DMS 273 (cell line): Measurements from ENCODE around the gene VEGFA.

Experiments
- DNase-seq: peaks from one replicate; lab custom pipeline; 2025; ENCODE audit not compliant: unreplicated experiment; lab: John Stamatoyannopoulos, UW

The VEGFA gene

DNA sequence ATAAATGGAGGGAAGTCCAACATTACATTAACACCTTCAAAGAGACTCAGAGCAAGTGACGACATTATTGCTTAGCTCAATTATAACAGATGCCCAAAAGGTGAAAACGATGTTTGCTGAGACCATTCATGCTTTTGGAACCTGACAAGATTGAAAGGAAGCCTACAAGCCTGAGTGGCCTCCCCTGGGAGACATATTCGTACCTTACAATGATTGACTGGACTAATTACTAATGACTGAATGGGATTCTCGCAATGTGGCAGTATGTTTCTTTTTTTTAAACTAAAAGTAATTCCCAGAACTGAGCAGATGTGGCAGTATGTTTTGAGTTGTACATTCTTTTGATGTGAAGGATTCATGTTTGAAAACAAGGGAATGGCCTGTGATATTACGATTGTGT is 49.9 kb downstream of the VEGFA start:
- no peak for DNase-seq

DNA sequence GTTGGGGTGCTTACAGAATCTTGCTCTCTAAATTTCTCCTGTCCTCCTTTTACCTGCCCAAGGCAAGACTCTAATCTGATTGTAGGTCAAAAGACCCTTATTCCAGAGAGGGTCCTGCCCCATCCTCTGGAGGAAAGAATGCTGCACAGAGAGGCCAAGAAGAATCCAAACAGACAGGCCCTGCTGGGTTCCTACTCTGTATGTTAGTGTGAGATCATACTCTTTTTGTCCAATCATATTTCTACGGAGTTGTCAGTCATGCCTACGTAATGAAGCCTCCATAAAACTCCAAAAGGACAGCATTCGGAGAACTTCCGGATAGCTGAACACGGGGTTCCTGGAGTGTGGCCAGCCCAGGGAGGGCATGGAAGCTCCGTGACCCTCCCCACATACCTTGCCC is 50.5 kb downstream of the VEGFA start:
- DNase-seq: no peak

DNA sequence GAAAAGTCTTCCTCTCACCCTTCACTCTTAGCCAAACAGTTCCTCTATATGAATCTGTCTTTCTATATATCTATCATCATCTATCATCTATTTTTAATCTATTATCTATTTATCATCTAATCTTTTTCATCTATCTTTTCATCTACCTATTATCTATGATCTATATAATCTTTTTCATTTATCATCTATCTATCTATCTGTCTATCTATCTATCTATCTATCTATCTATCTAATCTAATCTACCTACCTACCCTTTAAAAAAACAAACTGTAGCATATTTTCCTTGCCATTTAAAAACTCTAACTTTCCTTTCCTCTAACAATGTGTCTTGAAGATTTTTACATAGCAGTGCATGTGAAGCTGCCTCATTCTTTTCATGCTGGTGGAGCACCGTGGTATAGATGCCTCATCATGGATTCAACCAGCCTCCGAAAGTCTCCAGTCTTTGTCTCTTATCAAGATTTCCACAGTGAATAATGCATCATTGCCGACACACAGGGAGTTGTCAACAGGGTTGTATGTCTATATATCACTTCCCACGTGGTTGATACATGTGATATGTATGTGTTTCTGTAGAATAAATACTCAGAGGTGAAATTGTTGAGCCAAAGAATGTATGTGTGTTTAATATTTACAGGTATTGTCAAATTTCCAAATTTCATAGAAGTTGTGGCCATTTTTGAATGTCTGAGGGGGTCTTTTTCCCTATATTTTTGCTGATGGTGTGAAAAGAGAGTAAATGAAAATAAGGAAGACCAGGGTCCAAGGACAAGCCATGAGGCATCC is 51.3 kb downstream of the VEGFA start:
- DNase-seq: no peak

DNA sequence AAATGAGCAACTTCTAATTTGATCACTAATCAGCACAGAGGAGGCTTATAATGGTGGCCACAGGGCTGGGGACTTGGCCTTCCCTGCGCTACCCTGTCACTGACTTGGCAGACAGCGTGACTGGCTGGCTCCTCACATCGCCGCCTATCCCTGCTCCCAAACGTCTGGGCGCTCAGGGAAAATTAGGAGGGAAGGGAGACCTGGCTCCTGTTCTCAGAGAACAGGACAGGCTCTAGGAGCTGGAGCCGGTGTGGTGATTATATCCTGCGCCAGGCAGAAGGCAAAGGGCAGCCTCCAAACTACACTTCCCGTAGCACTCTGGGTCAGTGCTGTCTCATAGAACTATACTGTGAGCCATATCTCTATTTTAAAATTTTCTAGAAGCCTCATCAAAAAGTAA is 53.4 kb downstream of the VEGFA start:
- DNase-seq: no peak

DNA sequence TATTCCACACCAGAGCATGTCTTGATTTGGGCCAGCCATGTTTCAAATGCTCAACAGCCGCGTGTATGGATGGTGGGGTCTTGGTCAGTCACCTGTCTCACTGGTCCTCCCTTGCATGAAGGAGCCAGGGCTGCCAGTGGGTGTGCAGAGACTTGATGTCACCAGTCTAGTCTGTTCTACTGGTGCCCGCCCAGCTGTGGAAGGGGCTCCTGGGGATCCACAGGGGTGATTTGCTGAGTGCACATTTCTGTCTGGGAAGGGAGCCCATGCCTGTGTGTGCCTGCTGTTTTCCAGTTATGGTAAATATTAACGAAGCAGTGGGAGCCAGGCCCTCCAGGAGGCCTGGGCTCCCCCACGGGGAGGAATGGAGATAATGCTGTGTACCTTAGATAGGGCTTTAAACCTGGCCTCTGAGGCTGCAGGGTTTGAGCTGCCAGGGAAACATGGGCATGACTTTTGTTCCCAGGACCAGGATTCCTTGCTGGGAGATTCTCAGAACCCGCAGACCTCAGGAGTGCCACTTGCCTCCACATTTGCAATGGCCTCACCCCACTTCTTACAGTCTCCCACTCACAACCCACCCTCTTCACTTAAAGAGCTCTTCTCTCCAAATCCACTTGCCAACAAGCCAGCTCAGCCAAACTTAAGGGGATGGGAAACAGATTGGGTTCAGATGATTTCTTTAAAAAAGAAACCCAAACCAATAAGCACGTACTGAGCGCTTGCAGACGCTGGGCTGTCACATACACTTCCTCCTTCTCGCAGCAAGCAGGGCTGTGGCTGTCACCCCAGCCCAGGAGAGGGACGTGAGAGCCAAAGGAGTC is 54.1 kb downstream of the VEGFA start:
- DNase-seq: no peak

DNA sequence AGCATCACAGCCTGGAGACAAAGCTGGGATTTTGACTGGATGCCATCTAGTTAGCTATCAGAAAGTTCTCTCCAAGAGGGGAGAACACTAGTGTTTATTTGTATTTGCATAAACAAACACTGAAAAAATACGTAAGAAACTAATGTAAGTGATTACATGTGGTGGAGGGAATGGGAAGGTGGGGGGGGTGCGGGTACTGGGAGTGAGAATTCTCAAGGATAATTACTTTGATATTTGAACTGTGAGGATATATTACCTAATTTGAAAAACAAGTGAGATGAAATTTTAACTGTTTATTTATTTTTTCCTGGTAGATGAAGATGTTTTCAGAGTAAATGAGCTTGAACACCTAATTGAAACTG is 54.7 kb downstream of the VEGFA start:
- no peak for DNase-seq

DNA sequence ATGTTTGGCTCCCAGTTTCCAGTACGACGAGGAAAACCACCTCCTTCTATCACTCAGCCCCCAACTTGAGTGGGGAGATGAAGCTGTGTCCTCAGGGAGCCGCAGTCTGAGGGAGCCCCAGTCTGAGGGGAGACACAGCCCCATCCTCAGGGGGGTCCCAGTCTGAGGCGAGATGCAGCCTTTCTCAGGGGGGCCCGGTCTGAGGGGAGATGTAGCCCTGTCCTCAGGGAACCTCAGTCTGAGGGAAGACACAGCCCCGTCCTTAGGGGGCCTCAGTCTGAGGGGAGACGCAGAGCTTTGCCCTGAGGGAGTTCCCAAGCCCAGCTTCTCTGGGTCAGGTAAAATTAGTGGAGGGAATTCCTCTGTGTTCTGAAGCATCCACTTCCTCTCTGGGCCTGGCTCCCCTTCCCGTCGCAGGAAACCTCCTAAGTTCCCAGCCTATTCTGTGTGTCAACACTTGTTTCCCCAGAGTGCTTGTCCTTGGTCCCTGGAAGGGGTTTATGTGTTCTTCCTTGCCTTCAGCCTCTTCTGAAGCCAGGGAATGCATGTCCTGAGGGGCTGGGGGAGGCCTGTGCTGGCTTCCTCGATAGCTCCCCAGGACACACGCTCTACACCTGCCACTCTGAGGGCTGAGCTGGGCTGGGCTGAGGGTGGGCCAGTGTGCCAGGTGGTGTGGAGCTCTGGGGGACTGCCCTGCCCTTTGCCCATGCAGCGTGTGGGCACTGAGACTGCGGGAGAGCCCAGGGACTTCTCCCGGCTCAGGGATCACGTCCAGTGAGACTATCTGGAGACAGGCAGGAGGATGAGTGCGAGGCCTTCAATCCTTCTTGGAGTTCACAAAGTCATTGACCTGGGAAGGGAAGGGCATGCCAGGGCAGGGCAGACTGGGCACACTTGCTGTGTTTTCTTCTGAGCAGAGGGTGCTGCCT is 55.4 kb downstream of the VEGFA start:
- no peak for DNase-seq

DNA sequence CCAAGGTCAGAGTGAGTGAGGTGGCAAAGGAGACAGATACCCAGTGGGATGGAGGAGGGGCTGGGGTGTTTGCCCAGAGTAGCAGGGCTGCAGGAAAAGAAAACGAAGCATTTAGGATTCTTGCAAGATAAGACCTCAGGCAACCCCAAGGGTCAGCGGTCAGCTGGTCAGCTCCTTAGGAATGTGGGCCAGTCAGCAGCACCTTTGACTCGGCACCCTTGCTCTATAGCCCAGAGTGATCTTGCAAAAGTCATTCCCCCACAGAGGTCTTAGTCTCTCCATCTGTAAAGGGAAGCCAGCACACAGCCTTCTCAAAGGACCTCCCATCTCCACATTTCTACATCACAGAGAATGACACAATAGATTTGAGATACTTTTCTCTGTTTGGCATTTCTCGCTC is 56.7 kb downstream of the VEGFA start:
- DNase-seq: no peak

DNA sequence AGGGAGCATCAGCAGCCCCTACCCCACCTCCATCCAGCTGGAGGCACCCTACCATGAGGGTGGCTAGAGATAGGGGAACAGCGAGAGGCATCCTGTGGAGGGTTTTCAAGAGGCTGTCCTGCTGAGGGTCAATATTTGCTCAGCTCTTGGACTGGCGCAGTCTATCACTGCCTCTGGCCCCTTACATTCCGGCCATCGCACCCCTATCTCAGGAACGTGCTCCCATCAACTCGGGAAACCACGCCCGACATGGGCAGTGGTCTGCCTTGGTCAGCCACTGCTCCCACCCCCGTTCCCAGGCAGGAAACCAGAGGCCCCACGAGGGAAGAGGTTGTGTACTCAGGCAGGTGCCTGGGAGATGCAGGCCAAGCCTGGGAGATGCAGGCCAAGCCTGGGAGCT is 57.9 kb downstream of the VEGFA start:
- no peak for DNase-seq

DNA sequence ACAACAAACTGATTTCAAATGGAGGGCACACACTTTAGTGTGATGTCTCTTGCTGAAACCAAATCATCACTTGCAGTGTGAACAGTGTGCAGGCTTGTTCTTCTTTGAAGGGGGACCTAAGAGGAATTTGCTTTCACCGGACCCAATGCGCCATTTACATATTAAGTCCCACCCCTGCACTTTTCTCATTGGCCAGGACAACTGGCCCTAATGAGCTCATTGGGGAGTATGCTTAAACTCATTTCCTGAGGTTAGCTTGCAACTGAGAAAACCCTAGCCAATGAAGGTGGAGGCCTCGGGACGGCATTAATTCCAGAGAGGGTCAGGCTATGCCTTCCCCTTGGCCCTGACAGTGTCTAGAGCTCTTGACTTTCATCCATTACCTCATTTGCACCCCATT is 58.7 kb downstream of the VEGFA start:
- DNase-seq: peak; percentile 50

DNA sequence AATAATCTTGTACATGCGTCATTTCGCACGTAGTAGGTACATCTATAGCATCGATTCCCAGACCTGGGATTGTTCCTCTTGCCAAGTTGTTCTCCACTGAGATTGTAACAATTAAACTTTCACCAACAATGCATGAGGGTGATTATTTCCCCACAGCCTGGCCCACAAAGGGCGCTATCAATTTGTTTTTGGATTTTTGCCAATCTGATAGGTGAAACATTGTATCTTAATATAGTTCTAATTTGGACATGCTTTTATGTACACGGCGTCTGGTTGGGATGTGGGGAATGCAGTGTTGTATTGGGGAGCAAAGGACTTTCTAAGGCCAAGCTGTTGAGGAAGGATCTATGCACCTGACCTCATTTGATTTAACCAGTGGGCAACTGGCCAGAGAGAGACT is 59.5 kb downstream of the VEGFA start:
- no peak for DNase-seq

DNA sequence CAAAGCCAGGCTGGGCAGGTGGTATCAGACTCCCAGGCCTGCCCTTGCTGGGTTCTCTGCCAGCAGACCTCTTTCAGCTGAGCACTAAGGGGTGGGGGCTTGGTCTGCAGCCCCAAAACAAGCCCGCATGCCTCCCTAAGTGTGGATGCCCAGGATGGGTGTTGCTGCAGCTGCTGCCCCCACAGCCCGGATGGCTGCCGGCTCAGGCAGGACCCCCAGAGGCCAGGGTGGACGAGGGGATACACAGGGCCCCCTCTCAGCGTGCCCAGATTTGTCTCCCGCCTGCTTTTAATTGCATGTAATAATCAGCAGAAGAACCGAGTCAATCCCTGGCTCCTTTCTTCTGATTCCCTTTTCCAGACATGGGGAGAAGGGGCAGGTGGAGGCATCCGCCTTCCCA is 60.8 kb downstream of the VEGFA start:
- no peak for DNase-seq

DNA sequence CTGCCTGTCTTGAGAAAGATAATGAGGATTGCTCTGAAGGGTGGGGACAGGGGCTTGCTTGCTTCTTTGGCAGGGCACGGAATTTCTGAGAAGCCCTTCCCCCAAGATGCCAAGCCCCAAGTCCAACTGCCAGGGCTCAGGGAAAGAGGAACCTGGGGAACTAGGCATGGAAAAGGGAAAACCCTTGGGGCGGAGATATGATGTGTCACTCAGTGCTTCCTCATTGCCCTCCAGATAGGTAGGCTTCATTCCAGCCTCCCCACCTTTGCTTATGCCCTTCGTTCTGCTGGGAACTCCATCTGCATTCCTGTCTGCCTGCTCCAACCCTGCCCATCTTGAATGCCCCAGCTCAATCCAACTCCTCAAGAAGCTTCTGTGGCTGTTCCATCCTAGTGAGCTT is 61.2 kb downstream of the VEGFA start:
- DNase-seq: no peak

DNA sequence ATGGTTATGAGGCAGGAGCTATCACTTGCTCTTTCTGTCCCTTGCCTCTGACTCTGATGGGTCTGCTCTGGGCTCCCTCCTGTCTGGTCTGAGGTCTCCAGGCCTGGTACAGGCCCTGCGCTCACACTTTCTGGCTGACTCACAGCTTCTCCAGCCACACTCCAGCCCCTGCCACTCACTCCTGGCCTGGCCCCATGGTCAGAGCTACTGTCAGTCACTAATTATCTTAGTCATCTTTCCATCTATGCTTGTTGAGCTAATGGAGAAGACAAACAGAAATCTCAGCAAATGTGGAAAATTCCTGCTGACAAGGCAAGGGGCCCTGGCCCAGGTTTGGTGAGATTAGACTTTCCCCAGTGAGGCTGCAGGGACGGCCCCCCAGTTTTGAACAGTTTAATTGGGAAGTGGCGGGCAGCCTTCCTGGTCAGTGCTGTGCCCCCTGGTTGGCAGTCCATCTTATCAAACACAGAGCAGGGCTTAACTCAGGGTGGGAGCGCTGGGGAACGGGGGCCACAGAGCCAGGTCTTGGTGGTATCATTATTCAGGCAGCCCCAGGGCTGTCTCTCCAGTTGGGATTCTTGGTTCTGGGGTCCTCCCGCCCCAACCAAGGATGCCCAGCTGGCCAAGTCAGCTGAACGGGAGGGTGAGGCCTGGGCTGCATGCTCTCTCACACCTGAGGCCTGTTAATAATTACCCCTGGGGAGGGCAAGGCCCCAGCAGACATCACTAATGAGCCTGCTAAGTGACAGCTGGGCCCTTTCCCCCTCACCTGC is 63.4 kb downstream of the VEGFA start:
- peak; percentile 20 for DNase-seq

DNA sequence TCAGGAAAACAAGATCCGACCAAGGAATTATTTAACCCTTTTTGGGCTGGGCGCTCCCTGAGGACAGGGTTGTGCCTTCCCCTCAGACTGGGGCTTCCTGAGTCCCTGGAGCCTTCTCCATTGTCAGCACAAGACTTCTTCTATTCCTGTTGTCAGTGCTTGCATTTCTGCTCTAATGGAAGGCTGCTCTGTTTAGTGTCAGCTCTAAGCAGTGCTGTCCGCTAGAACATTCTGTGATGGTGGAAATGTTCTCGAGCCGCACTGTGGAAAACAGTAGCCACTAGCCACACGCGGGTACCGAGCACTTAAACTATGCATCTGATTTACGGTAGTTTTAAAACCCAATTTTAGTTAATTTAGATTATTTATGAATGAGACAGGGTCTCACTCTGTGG is 64.0 kb downstream of the VEGFA start:
- no peak for DNase-seq

DNA sequence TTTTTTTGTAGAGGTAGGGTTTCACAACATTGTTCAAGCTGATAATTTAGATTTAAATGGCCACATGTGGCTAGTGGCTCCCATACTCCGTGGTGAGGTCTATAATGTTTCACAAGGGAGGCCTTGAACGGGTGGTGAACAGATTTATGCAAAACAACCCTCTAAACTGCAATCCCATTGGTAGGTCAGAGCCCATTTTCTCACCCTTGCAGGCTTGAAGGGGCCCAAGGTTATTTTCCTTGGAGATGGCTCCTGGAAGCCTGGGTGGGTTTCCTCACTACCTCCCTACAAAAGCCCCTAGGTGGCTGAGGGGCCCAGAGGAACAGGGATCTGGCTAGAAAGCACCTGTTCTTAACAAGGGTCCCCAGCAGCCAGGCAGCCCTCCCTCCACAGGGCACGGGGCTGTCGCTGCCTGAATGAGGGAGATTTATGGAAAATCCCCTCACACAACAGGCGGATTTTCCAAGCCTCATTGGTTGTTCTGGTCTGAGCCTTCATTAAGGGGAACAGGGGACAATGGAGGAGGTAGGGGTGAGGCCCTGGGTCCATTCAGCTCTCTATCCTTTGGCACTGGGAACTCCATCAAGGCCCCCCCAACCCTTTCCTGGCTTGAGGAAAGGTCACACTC is 64.6 kb downstream of the VEGFA start:
- peak; percentile 32 for DNase-seq

DNA sequence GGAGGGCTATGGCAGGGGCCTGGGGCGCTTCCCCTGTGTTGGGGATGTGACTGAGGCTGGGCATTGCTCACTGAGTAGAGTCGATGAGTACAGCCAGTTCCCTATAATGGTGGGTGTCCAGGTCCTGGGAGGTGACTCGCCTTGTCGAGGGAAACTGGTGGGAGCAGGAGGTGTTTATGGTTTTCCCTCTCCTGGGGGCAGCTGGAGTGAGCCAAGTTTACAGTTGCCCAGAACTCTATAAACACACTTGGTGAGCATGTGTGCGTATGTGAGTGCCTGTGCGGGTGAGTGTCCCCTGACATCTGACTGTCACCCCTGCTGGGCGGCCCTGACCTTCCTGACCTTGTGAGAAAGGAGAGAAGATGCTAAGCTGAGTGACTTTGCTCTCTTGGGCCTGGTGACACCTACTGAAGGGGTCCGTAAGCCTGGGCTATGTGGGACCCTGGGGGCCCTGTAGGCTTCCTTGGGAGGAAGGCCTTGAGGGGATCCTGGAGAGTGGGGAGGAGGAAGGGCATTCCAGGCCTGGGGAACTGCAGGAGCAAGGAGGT is 65.9 kb downstream of the VEGFA start:
- no peak for DNase-seq
